Activated T-cell treated with anti-CD3 and anti-CD28 coated beads, Interleukin-2, amount 50 U/mL, for 4 hours (primary cell): ENCODE data around the gene IL1RAPL2. TPM values are rescaled to one million over a fixed set of nuclear protein-coding genes. Genes with fewer than 3 reads are reported as not detected.
"Not testable (repeated sequence)": the region's sequence is repeated elsewhere in the genome, so short reads cannot be mapped to it uniquely, and the experiment has no call there.

ENCODE experiments used
- ATAC-seq, 2 donors: fragments of 200-7000 bp; cut with Tn5 transposase; one replicate each; pipeline ENCODE4 v1.10.0; 2021
- DNase-seq: peaks from one replicate; pipeline ENCODE4 v3.0.0-alpha.2; 2020
- H3K27me3 Mint-ChIP-seq: one replicate; pipeline ENCODE4 v1.8.0; 2021; ENCODE audit warnings: low read depth, mixed read lengths
- H3K36me3 Mint-ChIP-seq: one replicate; pipeline ENCODE4 v1.8.0; 2022; ENCODE audit warnings: mixed read lengths; ENCODE audit not compliant: insufficient read depth
- H3K4me1 Mint-ChIP-seq: one replicate; pipeline ENCODE4 v1.8.0; 2021; ENCODE audit warnings: low read depth, mixed read lengths
- H3K4me3 Mint-ChIP-seq: one replicate; pipeline ENCODE4 v1.8.0; 2021; ENCODE audit warnings: mild to moderate bottlenecking, moderate library complexity, mixed read lengths
- H3K9me3 Mint-ChIP-seq: one replicate; pipeline ENCODE4 v1.8.0; 2021; ENCODE audit warnings: mixed read lengths
- total RNA-seq, 3 donors: library from RNA; stranded (reverse); gene quantifications; one replicate each; pipeline ENCODE4 v1.2.1, GENCODE V29; 2021

IL1RAPL2 gene
- total RNA-seq, 3 donors from 2014 or later, result not detected

DNA sequence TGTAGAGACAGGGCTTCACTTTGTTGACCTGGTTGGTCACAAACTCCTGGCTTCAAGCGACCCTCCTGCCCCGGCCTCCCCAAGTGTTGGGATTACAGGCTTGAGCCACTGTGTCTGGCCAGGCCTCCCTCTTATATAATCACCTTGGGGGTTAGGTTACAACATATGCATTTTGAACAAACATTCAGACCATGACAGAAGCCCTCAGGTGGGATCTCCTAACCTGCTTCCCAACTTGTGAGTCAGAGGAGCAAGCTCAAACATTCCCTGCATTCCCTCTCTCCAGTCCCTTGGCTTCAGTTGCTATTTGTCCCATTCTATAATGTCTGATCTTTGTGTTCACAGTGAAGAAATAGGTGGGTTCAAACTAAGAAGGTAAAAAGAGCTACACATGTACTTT lies 1179.9 kb downstream of the IL1RAPL2 start:
- peaks cover 3% of the 10 kb centered on the region for H3K9me3 Mint-ChIP-seq
- no peak for ATAC-seq
- H3K4me3 Mint-ChIP-seq, result no peak overlapping the region
- H3K4me1 Mint-ChIP-seq, result no peaks in the 10 kb centered on the region
- H3K36me3 Mint-ChIP-seq, result no peaks in the 10 kb centered on the region
- DNase-seq, result no peak
- H3K27me3 Mint-ChIP-seq, result no peaks in the 10 kb centered on the region

DNA sequence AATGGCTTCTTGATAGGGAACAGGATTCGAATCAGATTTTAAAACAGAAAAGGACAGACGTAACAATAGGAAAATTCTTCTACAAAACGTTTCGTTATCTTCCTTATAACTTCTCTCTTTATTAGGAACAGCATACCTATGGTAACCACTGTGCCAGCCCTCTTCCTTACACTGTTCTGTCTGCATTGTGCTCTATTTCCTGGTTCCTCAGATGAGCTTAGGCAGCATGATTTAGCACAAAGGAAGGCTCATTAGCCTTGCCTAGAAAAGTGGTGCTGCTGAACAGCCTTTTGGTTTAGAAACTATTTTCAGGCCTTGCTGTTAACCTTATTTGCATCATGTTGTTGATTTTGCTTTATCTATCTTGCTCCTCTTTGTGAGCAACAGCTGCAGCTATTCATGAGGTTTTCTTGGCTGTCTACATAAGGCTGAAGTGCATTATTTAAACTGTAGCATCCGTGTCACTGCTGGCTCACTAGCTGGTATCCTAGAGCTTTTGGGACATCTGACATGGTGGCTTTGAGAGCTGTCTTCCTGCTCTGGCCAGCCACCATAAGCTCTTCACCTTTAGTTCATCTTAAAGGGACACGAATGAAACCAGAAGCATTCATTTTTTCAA lies 1186.4 kb downstream of the IL1RAPL2 start:
- ATAC-seq (no peak), DNase-seq (no peak)
- Mint-ChIP-seq H3K4me3 (no peak overlapping the region), H3K27me3 (no peaks in the 10 kb centered on the region), H3K9me3 (peaks cover 5% of the 10 kb centered on the region), H3K36me3 (no peaks in the 10 kb centered on the region), H3K4me1 (no peaks in the 10 kb centered on the region)

DNA sequence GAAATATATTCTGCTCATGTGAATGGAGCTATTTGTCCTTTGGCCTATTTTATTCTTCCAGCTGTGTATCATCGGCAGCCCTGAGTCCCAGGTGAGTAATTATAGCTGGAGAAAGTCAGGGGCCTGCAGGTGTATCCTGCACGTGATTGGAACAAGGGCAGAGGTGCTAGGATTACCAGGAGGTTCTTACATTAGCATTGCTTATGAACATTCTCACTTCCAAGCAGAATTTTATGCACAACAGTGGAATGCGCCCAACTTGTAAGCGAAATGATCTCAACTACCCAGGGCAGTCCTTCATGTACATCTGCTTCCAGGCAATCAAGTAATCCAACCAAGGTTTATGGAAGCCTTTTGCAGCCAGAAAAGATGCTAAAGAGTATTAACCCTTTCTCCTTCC lies 1187.4 kb downstream of the IL1RAPL2 start:
- Mint-ChIP-seq H3K27me3 (no peaks in the 10 kb centered on the region), H3K4me1 (no peaks in the 10 kb centered on the region), H3K4me3 (no peak overlapping the region), H3K36me3 (no peaks in the 10 kb centered on the region), H3K9me3 (peaks cover 5% of the 10 kb centered on the region)
- DNase-seq (no peak), ATAC-seq (no peak)

DNA sequence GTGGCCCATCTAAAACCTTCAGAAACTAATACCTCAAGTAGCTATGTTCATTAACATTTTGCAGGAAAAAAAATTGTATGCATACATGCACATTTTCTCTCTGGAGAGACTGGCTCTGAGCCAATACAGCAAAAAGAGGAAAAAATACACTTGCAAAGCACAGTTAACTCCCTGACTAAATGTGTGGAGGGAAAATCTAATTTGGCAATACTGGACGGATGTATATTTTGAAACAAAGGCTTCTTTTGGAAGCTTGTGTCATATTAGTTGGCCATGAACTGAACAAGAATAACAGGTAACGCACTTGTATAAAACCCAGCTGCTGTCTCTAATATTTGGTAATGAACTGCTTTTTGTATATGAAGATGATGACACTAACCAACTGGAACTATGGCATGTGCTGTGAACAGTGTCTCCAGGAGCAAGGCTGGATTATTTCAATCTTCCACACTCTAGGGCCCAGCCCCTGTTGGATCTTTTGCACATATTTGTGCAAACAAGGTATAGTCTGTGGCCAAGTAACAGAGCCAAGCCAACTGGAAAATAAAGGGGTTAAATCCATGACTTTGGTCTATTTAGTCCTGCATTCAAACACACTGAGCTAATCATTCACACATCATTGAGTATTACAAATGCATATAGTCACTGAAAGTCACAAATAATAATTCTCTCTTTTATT lies 1188.4 kb downstream of the IL1RAPL2 start:
- H3K36me3 Mint-ChIP-seq, result no peaks in the 10 kb centered on the region
- no peak for ATAC-seq

DNA sequence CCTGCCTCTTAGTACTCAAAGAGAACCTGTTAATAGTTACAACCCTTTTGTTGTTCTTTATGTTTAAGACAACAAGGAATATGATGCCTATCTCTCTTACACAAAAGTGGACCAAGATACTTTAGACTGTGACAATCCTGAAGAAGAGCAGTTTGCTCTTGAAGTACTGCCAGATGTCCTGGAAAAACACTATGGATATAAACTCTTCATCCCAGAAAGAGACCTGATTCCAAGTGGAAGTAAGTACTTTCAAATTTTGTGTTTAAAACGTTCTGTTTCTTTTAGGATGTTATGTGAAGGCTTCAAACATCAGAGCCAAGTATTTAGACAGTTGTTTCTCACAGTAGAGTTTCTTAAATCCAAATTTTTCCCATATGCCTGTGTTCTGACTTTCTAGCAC lies 1189.1 kb downstream of the IL1RAPL2 start:
- no peak overlapping the region for H3K4me3 Mint-ChIP-seq
- no peaks in the 10 kb centered on the region for H3K4me1 Mint-ChIP-seq
- H3K36me3 Mint-ChIP-seq, result no peaks in the 10 kb centered on the region
- H3K9me3 Mint-ChIP-seq, result peaks cover 5% of the 10 kb centered on the region
- no peak for ATAC-seq
- DNase-seq, result no peak
- H3K27me3 Mint-ChIP-seq, result no peaks in the 10 kb centered on the region

More for the DNA sequence above, 1188.4 kb downstream of the IL1RAPL2 start:
- Mint-ChIP-seq H3K4me3 (no peak overlapping the region), H3K9me3 (peaks cover 5% of the 10 kb centered on the region), H3K4me1 (no peaks in the 10 kb centered on the region), H3K27me3 (no peaks in the 10 kb centered on the region)
- no peak for DNase-seq

DNA sequence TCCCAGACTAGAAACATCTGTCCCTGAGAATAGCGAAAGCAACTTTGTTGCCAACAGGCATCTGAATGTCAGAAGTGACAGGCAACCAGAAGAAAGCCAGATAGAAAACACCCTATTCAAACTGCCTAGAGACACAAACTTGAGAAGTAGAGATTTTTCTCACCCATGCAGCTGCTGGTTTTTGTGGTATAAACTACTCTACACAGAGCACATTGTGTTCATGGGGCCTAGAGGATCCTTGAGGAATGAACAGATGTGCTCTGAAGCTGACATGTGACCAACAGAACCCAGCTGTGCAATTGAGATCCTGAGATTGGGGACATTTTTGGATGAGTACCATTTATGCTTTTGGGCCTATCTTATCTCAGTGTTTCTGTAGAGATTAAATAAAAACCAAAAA lies 1192.8 kb downstream of the IL1RAPL2 start:
- H3K27me3 Mint-ChIP-seq, result no peaks in the 10 kb centered on the region
- H3K36me3 Mint-ChIP-seq, result no peaks in the 10 kb centered on the region
- H3K4me1 Mint-ChIP-seq, result no peaks in the 10 kb centered on the region
- DNase-seq, result no peak
- H3K4me3 Mint-ChIP-seq, result no peak overlapping the region
- no peak for ATAC-seq
- H3K9me3 Mint-ChIP-seq, result peaks cover 5% of the 10 kb centered on the region

DNA sequence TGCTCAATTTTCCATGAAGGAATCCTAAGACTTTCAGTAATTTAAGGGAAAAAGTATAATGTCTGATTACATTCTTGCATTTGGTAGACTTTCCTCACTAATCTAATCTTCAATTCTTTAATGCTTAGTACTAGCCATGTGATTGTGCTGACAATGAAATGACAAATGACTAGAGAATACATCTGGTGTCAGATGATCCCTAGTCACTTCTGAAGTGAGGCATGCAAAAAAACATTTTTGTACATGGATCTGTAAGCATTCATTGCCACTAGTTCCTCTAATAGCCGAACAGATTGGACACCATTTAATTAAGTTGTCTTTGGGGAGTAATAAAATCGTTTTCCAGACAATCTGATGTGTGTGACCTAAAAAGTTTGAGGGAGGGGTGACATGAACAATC lies 1193.6 kb downstream of the IL1RAPL2 start:
- Mint-ChIP-seq H3K4me3 (no peak overlapping the region), H3K27me3 (no peaks in the 10 kb centered on the region), H3K4me1 (no peaks in the 10 kb centered on the region), H3K36me3 (no peaks in the 10 kb centered on the region), H3K9me3 (peaks cover 5% of the 10 kb centered on the region)
- ATAC-seq (no peak), DNase-seq (no peak)

DNA sequence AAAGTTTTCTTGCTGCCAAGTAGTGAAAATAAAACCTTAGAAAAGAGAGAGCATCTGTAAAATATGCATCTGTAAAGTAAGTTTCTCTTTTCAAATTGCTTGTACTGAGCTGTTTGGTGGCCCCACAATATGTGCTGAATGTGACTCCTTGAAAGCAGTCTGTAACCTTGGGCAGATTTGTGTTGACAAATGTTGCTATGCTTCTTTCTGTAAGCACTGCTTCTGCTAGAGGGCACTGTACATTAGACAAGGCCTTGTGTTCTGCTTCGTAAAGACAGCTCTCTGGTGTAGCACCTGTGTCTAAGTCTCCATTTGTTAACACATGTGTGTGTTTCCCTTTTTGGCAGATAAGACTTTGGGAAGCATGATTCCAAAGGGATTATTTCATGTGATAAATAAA lies 1199.7 kb downstream of the IL1RAPL2 start:
- H3K4me1 Mint-ChIP-seq, result no peaks in the 10 kb centered on the region
- no peaks in the 10 kb centered on the region for H3K36me3 Mint-ChIP-seq
- H3K27me3 Mint-ChIP-seq, result no peaks in the 10 kb centered on the region
- DNase-seq (no peak), ATAC-seq (no peak)
- no peak overlapping the region for H3K4me3 Mint-ChIP-seq
- no peaks in the 10 kb centered on the region for H3K9me3 Mint-ChIP-seq

DNA sequence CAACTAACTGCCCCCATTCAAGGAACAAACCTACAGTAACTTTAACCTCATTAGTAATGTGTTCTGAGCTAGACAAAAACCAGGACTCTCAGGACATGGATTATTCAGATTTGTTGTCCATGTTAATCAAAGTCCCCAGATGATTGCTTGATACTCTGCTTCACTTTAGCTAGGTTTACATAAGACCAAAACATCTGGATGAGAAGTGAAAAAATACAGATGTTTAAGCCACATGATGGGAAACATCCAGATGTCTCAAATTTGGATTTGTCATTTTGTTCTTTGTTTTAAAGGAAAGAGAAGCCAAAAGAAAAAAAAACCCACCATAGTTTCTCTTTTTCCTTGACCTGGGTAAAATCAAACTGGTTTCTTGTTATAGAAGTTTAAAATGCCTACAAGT lies 1207.8 kb downstream of the IL1RAPL2 start:
- no peaks in the 10 kb centered on the region for H3K27me3 Mint-ChIP-seq
- no peak overlapping the region for H3K4me3 Mint-ChIP-seq
- DNase-seq (no peak), ATAC-seq (no peak)
- H3K9me3 Mint-ChIP-seq, result no peaks in the 10 kb centered on the region
- H3K36me3 Mint-ChIP-seq, result peaks cover 2% of the 10 kb centered on the region
- no peaks in the 10 kb centered on the region for H3K4me1 Mint-ChIP-seq

DNA sequence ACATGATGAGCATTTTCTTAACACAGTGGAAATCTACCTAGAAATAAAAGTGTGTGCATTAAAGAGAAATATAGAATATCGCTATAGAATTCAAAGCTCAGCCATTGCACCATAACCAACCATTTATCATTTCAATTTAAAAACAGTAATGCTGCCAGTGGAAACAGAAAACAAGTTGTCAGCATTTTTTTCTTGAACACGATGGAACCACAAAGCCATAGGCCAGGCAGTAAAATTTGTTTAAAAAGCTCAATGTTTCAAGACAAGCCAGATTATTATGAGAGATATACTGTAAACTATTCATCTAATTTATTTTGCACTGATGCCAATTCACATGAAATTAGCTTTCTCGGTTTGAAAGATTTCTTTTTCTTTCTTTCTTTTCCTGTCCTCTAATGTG lies 1209.7 kb downstream of the IL1RAPL2 start:
- H3K4me3 Mint-ChIP-seq, result no peak overlapping the region
- H3K27me3 Mint-ChIP-seq, result no peaks in the 10 kb centered on the region

DNA sequence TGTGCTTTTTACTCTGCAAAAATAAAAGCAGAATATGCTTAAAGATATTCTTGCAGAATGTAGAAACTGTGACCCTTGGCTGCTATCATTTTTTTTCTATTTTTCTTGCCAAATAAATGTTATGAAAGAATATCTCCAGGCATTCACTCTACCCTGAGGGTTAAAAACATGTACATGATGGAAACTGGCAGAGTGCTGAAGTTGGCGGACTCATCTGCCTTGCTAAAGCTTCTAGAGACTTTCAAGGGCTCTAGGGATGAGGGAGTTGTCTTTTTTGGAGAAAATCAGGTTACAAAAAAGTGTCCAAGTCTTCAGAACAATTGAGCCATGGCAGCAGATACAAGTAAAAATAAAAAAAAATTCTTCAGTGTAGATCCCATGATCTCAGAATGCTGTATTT lies 1215.8 kb downstream of the IL1RAPL2 start:
- H3K27me3 Mint-ChIP-seq, result no peaks in the 10 kb centered on the region

More for the DNA sequence above, 1209.7 kb downstream of the IL1RAPL2 start:
- H3K9me3 Mint-ChIP-seq, result no peaks in the 10 kb centered on the region
- no peak for ATAC-seq
- H3K4me1 Mint-ChIP-seq, result no peaks in the 10 kb centered on the region
- no peak for DNase-seq
- peaks cover 2% of the 10 kb centered on the region for H3K36me3 Mint-ChIP-seq

DNA sequence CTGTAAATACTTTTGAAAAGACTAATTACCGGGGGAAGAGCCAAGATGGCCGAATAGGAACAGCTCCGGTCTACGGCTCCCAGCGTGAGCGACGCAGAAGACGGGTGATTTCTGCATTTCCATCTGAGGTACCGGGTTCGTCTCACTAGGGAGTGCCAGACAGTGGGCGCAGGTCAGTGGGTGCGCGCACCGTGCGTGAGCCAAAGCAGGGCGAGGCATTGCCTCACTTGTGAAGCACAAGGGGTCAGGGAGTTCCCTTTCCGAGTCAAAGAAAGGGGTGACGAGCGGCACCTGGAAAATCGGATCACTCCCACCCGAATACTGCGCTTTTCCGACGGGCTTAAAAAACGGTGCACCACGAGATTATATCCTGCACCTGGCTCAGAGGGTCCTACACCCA lies 1230.9 kb downstream of the IL1RAPL2 start:
- not testable (repeated sequence) for DNase-seq, H3K4me1 Mint-ChIP-seq, ATAC-seq, H3K4me3 Mint-ChIP-seq, H3K9me3 Mint-ChIP-seq, H3K27me3 Mint-ChIP-seq, H3K36me3 Mint-ChIP-seq

More for the DNA sequence above, 1215.8 kb downstream of the IL1RAPL2 start:
- ATAC-seq (no peak), DNase-seq (no peak)
- Mint-ChIP-seq H3K4me1 (no peaks in the 10 kb centered on the region), H3K4me3 (no peak overlapping the region), H3K9me3 (no peaks in the 10 kb centered on the region), H3K36me3 (no peaks in the 10 kb centered on the region)

DNA sequence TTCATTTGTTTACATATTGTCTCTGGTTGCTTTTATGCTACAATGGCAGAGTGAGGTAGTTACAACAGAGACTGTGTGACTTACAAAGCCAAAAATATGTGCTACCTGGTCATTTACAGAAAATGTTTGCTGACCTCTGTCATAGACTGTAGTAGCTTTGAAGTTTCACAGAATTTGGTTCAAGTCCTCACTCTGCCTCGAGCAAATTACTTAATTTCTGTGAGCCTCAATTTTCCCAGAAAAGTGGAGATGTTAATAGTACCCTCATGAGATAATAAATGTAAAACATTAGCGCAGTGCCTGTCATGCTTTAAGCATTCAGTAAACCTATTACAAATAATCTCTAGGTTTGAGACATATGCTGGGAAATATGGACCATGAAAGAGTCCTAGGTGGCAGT lies 1237.9 kb downstream of the IL1RAPL2 start:
- H3K36me3 Mint-ChIP-seq, result no peaks in the 10 kb centered on the region
- DNase-seq, result no peak
- no peaks in the 10 kb centered on the region for H3K27me3 Mint-ChIP-seq
- no peak for ATAC-seq
- peaks cover 3% of the 10 kb centered on the region for H3K9me3 Mint-ChIP-seq
- no peaks in the 10 kb centered on the region for H3K4me1 Mint-ChIP-seq
- no peak overlapping the region for H3K4me3 Mint-ChIP-seq

DNA sequence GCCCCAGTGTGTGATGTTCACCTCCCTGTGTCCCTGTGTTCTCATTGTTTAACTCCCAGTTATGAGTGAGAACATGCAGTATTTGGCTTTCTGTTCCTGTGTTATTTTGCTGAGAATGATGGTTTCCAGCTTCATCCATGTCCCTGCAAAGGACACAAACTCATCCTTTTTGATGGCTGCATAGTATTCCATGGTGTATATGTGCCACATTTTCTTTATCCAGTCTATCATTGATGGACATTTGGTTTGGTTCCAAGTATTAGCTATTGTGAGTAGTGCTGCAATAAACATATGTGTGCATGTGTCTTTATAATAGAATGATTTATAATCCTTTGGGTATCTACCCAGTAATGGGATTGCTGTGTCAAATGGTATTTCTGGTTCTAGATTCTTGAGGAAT lies 1239.7 kb downstream of the IL1RAPL2 start:
- not testable (repeated sequence) for H3K4me1 Mint-ChIP-seq, H3K4me3 Mint-ChIP-seq, H3K9me3 Mint-ChIP-seq, DNase-seq, H3K36me3 Mint-ChIP-seq, H3K27me3 Mint-ChIP-seq, ATAC-seq

DNA sequence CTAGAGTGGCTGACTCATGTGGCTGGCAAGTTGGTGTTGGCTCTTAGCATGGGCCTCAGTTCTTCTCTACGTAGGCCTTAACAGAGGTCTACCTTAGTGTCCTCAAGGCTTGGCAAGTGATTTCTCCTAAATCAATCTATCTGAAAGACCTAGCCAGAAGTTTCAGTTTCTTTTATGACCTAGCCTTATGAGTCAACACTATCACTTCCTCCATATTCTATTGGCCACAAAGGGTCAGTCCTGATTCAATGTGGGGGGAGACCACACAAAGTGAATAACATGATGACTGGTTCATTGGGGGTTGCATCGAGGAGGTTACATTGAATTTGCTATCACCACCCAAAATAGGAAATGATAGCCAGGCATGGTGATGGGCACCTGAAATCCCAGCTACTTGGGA lies 1250.5 kb downstream of the IL1RAPL2 start:
- H3K4me3 Mint-ChIP-seq, result no peak overlapping the region
- ATAC-seq, result no peak
- H3K9me3 Mint-ChIP-seq, result peaks cover 3% of the 10 kb centered on the region
- DNase-seq, result no peak
- no peaks in the 10 kb centered on the region for H3K36me3 Mint-ChIP-seq
- no peaks in the 10 kb centered on the region for H3K4me1 Mint-ChIP-seq
- H3K27me3 Mint-ChIP-seq, result peaks cover 6% of the 10 kb centered on the region
